SIG-M5 treated with dmso at 0.1 percent for 504 hours (cell line): ENCODE data around the gene PRR14.

Source experiments
- DNase-seq: peaks from one replicate; lab custom pipeline; 2025; ENCODE audit not compliant: unreplicated experiment; lab: John Stamatoyannopoulos, UW

PRR14 gene

DNA sequence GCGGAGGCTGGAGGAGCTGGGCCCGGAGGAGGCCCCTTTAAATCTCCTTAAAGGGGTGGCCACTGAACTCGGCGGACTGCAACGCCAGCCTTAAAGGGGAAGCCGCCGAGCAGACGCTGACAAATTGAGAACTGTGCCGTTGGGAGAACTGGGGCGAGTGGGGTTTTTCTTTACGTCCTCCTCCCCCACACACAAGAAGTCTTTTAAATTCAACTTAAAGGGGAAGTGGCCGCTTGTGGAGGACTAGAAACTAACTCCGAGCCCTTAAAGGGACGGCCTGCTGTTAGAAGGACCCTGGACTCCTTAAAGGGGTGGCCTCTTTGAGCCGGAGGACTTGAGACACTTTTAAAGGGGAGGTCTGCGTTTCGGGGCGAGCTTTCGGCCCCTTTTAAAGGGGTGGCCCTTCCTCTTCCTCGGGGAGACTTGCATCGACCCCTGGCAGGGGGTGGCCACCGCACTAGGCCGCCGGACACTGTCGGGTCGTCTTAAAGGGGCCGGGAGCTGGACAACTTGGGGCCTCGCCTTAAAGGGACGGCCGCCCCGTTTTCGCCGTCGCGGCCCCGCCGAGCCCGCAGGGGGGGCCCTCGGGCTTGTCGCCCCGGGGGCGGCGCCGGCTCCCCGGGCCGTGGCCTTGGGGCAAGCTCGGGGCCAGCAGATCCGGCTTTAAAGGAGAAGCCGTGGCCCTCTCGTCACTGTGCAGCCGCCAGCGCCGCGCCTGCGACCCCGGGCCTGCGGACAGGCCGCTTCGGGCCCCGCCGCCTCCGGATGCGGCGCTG, 8.2 kb downstream of the PRR14 start:
- peak; percentile 99 for DNase-seq

DNA sequence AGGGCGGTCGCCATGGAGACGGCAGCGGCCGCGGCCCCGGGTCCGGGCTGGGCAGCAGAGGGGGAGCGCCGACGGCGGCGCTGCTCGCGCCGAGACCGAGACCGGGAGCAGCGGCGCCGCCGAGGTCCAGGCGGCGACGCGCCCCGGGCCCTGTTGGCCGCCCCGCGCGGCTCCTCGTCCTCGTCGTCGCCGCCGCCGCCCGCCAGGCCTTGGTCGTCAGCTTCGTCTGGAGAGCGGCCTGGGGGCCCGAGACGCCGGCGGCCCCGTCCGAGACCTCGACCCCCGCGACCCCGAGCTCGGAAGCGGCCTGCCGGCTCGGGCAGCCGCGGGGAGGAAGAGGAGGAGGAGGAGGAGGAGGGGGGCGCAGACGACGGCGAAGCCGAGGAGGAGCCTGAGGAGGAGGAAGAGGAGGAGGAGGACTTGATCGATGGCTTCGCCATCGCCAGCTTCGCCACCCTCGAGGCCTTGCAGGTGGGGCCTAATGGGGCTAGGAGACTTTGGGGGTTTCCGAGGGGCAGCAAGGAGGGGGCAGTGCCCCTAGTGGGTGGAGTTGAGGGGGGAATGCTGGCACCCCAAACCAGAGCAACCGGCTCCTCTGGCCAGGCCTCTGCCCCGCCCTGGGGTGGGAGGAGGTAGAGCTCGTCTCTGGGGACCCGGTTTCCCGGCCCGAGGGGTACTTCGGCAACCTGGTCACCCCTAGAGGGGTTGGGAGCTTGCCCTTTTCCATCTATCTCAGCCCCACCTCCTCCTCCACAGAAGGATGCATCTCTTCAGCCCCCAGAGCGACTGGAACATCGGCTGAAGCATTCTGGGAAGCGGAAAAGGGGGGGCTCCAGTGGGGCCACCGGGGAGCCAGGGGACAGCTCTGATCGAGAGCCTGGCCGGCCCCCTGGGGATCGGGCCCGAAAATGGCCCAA, 9.0 kb downstream of the PRR14 start:
- peak; percentile 22 for DNase-seq

DNA sequence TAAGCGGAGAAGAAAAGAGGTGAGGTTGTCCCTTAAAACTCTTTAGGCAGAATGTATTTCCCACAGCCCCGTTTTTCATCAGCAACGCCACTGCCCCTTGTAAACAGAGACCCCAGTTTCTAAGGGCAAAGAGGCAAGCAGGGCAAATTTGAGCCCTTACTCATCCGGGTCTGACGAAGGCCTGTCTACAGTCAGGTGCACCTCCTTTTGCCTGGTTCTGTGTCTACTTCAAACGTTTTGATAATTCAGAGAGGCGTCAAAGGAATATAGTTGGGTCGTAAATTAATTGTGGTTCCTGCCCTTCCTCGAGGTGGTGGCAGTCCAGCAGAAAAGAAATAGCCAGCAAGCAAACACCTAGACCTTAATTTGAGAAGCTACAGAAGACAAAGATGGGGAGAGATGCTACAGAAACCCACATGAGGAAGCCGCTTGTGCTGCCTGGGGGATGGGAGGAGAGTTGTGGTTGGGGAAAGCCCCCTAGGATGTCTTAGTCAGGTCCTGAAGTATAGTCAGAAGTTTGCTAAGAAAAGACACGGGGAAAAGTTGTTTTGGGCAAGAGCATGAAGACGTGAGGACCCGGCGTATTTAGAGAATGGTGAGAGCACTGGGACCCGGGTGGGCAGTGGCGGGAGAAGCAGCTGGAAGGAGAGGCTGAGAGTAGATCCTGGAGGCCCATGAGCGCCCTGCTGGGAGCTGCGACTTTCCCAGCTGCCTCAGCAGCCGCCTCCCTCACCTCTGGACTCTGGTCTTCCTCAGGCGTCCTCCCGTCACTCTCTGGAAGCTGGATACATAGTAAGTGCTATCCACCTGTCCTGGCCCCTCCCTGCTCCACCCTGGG, 9.9 kb downstream of the PRR14 start:
- DNase-seq, result peak; percentile 69

DNA sequence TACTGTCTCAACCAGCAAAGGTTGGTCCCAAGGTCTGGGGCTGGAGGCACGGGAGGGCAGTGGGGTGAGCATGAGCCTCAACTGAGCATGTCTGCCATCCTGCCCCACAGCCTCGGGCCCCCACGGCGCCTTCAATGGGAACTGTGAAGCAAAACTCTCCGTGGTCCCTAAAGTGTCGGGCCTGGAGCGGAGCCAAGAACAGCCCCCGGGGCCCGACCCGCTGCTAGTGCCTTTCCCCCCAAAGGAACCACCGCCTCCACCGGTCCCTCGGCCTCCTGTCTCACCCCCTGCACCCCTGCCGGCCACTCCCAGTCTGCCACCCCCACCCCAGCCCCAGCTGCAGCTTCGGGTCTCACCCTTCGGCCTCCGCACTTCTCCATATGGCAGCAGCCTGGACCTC, 11.7 kb downstream of the PRR14 start:
- DNase-seq, result no peak

DNA sequence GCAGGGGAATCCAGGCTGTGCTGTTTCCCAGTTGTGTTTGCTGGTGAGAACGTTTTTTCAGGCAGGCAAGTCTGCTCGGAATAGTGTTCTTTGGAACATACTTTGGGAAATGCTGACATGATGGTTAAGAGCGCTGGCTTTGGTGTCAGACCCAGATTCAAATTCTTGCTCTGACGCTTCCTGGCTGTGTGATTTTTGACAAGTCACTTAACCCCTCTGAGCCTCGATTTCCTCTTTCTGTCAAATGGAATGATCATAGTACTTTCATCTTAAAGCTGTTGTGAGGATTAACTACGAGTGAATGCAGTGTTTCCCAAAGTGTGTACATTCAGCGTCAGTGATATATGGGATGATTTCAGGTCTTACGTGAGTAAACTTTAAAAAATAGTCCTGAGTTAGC, 12.3 kb downstream of the PRR14 start:
- DNase-seq, result no peak

DNA sequence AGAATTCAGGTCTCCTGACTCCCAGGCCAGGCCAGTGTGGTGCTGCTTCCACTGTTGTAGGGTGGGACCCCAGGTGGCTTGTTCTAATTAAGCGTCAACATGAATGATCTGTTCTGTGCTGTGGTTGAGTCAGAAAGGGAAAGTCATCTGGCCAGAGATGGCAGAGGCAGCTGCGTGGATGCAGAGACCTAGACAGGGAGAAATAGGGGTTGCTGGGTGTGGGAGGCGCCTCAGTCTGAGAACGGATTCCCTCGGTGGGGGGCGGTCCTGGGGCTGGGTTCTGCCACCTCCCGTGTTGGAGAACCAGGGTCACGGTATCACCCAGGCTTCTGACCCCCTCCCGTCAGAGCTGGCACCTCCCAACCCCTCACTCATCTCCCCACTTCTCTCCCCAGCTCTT, 13.1 kb downstream of the PRR14 start:
- DNase-seq, result no peak

DNA sequence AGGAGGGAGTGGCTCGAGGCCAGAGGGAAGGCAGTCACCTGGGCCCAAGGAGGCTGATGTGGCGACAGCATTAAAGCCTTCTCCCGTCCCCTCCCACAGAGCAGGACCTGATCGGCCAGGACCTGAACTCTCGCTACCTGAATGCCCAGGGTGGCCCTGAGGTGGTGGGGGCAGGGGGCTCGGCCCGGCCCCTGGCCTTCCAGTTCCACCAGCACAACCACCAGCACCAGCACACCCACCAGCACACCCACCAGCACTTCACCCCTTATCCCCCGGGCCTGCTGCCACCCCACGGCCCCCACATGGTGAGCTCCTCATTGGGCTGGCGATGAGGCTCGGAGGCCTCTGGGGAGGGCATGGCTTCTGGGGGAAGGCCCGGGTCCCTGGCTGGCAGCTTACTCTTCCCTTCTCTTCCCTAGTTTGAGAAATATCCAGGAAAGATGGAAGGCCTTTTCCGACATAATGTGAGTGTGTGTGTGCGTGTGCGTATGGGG, 13.9 kb downstream of the PRR14 start:
- no peak for DNase-seq

DNA sequence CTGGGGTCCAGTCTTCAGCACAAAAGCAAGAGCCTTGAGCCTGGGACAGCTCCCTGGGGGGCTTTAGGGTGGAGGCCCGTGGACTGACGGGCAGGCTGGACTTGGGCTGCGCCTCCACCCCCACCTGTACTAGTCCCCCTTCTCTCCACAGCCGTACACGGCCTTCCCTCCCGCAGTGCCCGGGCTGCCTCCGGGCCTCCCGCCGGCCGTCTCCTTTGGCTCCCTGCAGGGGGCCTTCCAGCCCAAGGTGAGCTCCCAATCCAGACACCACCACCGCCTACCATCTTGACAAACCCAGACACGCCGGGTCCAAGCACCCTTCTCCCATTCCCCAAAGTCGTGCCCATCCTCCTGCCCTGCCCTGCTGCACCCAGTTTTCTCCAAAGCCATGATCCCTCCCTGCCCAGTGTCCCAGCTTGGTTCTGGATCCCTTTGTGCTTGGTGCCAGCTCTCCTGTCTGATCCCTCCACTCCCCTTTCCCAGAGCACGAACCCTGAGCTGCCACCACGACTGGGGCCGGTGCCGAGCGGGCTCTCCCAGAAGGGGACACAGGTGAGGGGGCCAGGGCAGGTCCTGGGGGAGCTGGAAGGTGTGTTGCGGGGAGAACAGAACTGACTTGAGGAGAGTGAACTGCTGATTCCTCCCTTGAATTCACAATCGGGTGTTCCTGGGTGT, 14.5 kb downstream of the PRR14 start:
- no peak for DNase-seq

DNA sequence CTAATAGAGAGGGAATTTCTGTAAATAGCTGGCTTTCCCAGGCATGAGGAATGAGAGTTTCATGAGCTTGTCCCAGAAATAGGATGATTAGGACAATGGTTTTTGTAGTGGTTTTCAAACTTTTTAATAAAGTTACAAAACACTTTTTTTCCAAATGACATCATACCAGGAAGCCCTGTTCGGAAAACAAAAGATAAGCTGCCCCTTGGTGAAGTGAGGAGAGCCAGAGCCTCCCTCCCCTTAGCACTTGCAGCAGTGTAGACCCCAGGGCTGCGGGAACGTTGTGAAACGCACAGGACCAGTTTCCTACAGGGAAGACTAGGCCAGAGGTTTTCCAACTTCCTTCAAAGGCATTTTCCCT, 15.1 kb downstream of the PRR14 start:
- DNase-seq, result no peak

DNA sequence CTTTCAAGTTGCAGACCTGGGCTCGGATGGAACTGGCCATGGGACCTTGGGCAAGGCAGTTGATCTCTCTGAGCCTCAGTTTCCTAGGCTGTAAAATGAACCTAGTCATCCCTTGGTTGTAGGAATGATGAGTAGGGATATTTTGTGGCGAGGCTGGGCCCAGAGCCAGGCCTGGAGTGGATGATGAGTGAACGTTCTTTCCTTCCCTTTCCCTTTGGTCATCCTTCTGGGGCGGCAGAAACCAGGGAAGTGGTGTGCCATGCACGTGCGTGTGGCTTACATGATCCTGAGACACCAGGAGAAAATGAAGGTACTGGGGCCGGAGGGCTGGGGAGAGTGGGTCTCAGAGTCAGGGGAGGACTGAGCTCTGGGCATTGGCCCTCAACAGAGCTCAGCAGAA, 15.9 kb downstream of the PRR14 start:
- DNase-seq, result no peak

DNA sequence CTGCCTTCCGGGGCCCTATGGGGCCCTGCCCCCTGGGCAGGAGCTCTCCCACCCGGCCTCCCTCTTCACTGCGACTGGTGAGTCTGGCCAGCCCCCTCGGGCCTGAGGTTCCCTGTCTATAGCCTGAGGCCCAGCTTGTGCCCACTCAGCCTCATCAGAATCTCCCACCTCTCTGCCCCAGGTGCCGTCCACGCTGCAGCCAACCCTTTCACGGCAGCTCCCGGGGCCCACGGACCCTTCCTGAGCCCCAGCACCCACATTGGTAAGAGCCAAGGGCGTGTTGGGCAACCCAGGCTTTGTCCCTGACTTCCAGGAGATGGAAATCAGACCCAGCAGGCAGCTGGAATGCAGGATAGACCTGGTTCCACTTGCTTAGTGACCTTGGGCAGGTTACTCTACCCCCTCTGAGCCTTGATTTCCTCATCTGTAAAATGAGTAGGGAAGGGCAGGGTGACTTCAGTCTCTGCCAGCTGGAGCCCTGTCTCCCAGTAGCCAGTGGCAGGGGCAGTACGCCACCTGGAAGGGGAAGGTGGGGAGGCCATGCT, 16.7 kb downstream of the PRR14 start:
- DNase-seq, result no peak

DNA sequence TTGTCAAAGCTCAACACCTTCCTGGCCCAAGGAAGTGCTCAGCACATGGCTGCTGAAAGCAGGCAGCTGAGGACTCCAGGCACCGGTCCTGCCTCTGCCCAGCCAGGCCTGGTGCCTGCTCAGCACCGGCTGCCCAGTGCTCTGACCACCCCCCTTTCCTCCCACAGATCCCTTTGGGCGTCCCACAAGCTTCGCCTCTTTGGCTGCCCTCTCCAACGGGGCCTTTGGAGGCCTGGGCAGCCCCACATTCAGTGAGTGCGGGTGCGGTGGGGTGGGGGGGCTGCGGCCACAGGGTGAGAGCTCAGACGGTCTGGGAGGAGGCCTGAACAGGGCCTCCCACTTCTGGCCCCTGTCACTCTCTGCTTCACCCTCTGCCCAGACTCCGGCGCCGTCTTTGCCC, 17.6 kb downstream of the PRR14 start:
- DNase-seq, result no peak

DNA sequence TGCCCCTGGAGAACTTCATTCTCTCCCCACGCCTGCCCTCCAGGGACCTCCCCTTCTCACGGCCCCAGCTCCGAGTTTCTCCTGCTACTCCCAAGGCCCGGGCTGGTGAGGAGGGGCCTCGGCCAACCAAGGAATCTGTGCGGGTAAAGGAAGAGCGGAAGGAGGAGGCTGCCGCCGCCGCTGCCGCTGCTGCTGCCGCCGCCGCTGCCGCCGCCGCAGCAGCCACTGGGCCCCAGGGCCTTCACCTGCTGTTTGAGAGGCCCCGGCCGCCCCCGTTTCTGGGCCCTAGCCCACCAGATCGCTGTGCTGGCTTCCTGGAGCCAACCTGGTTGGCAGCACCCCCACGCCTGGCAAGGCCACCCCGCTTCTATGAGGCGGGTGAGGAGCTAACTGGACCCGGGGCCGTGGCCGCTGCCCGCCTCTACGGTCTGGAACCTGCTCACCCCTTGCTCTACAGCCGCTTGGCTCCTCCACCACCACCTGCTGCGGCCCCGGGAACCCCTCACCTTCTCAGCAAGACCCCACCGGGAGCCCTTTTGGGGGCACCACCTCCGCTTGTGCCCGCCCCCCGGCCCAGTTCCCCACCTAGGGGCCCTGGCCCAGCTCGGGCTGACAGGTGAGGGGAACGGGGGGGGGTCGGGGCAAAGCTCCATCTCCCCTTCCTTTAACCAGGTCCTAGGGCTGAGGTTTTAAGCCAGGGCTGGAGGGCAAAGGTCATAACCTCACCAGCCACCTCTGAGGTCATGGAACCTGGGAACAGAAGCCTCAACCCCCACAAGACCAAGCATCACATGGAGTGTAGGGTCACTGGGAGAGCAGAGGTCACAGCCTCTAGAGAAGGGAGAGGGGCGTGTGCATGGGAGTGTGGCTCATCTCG, 18.5 kb downstream of the PRR14 start:
- DNase-seq, result no peak

DNA sequence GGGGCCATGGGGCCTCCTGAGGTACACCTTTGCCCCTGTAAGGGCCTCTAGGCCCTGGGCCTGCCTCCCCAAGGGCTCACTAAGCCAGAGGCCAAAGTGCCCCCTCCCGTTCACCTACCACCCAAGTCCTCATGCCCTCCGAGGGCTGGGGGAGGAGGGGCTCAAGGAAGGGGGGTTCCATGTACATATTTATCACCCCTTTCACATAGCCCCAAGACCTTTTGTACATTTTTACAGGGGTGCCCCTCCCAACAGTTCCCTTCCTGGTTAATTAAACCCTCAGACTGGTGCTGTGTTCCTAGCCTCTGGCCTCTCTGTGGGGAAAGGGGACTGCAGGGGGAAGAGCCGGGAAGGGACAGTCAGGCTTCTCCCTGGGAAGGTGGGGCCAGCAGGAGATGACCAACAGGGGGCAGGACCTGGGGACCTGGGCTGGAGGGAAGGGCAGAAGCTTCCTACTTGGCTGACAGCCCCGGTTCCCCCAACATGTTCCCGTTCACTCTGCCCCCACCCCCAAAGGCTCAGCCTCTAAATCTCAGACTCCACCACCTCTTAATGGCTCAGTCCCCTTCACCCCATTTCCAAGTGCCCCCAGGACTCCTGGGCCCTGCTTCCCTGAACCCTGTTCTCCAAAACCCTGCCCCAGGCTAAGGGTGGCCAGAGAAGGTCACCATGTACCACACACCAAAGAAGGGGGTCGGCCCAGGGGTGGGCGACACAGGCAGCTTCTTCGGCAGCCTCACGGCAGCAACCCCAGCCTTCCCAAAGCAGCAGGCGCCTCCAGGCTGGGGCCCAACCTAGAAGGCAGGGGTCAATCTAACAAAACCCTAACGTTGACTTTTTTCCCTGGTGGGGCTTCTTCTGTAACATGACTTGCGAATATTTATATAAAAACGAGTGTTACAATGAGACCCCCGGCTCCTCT, 19.4 kb downstream of the PRR14 start:
- no peak for DNase-seq

DNA sequence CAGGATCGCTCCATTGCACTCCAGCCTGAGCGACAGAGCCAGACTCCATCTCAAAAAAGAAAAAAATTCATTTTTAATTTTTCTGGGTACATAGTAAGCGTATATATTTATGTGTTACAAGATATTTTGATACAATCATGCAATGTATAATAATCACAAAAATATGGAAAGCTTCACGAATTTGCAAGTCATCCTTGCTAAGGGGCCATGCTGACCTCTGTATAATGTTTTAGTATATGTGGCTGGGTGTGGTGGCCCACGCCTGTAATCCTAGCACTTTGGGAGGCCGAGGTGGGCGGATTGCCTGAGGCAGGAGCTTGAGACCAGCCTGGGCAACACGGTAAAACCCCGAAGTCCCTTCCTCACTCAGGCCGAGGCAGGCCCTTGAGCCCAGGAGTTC, 24.4 kb downstream of the PRR14 start:
- no peak for DNase-seq

DNA sequence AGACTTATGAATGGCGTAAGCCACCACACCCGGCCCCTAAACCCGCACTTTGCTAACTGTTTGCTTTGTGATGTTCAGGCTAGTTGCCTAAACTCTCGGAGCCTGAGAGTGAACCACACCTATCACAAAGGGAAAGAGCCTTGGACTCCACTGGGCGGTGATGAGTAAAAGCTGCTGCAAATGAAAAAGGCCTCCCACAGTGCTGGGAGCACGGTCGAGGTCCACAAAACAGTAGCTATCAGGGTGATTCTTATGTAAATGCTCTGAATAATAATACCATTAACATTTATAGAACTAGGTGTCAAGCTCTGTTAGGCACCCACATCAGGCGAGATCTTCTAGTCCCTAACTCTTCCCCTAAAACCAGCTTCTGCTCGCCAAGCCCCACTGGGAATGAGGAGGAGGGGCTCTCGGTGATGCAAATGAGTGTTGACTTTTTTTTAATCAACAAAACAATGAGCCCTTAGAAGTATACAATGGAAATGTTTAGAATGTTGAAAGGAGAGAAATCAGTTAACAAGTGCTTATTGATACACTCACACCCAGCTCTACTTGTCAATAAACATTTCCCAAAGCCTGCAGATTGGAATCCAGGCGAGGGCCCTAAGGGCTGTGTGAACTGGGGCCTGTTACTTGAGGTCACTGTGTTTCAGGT, 27.3 kb downstream of the PRR14 start:
- DNase-seq, result no peak

DNA sequence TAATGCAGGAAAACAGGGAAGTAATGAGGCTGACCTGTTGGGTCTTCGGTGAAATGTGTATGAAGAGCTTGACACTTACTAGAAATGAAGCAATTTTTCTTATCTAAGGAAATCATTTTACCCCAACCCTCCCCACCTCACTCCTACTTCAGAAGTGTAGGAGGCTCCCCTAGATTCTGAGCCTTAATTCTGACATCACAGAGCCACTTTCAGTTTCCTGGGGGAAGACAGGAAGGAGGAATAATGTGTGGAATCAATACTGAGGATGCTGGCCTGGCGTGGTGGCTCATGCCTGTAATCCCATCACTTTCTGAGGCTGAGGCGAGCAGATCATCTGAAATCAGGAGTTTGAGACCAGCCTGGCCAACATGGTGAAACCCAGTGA, 27.8 kb downstream of the PRR14 start:
- no peak for DNase-seq

DNA sequence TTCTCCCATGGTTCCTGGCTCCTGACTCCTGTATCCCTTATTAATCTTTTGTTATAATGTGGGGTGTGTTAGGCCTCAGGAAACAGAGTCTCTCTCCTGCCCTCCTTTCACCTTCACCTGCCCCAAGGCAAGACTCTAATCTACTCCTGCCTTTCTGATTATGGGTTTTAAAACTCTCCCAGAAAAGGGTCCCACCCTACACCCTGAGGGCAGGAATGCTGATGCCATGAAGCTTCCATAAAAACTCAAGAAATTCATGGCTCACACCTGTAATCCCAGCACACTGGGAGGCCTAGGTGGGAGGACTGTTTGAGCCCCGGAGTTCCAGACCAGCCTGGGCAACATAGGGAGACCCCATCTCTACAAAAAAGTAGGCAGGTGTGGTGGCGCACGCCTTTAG, 29.6 kb downstream of the PRR14 start:
- no peak for DNase-seq
